Sigmoid colon (tissue), 7 donors: ENCODE measurements around the gene CLSTN1. TPM values are rescaled to one million over a fixed set of nuclear protein-coding genes. Genes with fewer than 3 reads are reported as not detected.

Source experiments
- DNase-seq: peaks from one replicate; pipeline ENCODE4 v3.0.0-alpha.2; 2019
- H3K27ac ChIP-seq, 4 donors: fragments of 200-600 bp; sonication (generic); one replicate each; pipeline ENCODE4 v1.5.1; 2016 to 2019; ENCODE audit warnings: mild to moderate bottlenecking in 1 of 4
- H3K27me3 ChIP-seq, 3 donors: fragments of 200-600 bp; sonication (generic); one replicate each; pipeline ENCODE4 v1.5.1; 2019; ENCODE audit warnings: mild to moderate bottlenecking in 1 of 3
- H3K36me3 ChIP-seq, 4 donors: fragments of 200-600 bp; sonication (generic); one replicate each; pipeline ENCODE4 v1.5.1; 2016 to 2019
- H3K4me1 ChIP-seq, 4 donors: fragments of 200-600 bp; sonication (generic); one replicate each; pipeline ENCODE4 v1.5.1; 2017 to 2019
- H3K4me3 ChIP-seq, 4 donors: fragments of 200-600 bp; sonication (generic); one replicate each; pipeline ENCODE4 v1.5.1; 2017 to 2019; ENCODE audit warnings: mild to moderate bottlenecking in 2 of 4, moderate library complexity in 1 of 4
- H3K9me3 ChIP-seq, 4 donors: fragments of 200-600 bp in 3 of 4; sonication (generic) in 3 of 4; one replicate each; pipeline versions ENCODE4 v1.5.1 to v1.6.1; 2013 to 2019
- CTCF ChIP-seq, 4 experiments: fragments of 450-650 bp in 3 of 4; fragments of 200-600 bp in 1 of 4; IDR thresholded peaks; one replicate each; pipeline ENCODE4 v1.5.1; 2016 to 2019; ENCODE audit warnings: antibody characterized with exemption in 4 of 4, mild to moderate bottlenecking in 3 of 4, moderate library complexity in 2 of 4
- EP300 ChIP-seq, 4 donors: sonication (generic); formaldehyde crosslinking; IDR thresholded peaks; one replicate each; pipeline ENCODE4 v1.6.1; 2017; ENCODE audit warnings: antibody characterized with exemption in 4 of 4
- POLR2A ChIP-seq, 2 donors: fragments of 450-650 bp; IDR thresholded peaks; one replicate each; pipeline ENCODE4 v1.6.1; 2016; ENCODE audit warnings: antibody characterized with exemption in 2 of 2, mild to moderate bottlenecking in 2 of 2, moderate library complexity in 2 of 2
- POLR2AphosphoS5 ChIP-seq, 4 donors: sonication (generic); formaldehyde crosslinking; IDR thresholded peaks; one replicate each; pipeline ENCODE4 v1.6.1; 2017; ENCODE audit warnings: antibody characterized with exemption in 4 of 4
- WGBS, 2 donors: extraction: QIAGEN DNeasy Blood & Tissue Kit; methylation state at CpG; one replicate each; pipeline ENCODE4 v1.1.7; 2013; 5-methylcytosine and 5-hydroxymethylcytosine counted together
- intact Hi-C: fragments of 100-400 bp; cut with DNase I; formaldehyde crosslinking; loops from one replicate; pipeline ENCODE4 v1.15.1; 2023
- polyA plus RNA-seq, 3 donors: library from polyadenylated mRNA; stranded (reverse); fragments of 200-250 nt; gene quantifications; one replicate each; pipeline ENCODE4 v1.2.3, GENCODE V29; 2013
- total RNA-seq, 4 donors: library from RNA; depleted of rRNA; stranded (reverse); fragments of >200 nt; gene quantifications; one replicate each; pipeline ENCODE4 v1.1.0, GENCODE V29; 2016
- donor health status: healthy with polysubstance abuse.
- donor health status: Bipolar disorder and iron deficiency.
- donor health status: healthy.

The CLSTN1 gene
- total and polyA plus RNA-seq, 7 donors = 21.0 to 105 (median 34.6) TPM

GRCh38 chr1:9817734-9818133, 6.0 kb downstream of the CLSTN1 start:
- TF ChIP-seq CTCF (IDR thresholded peaks at IDR 0.05) (no peak), EP300 (IDR thresholded peaks at IDR 0.05) (no peak), POLR2AphosphoS5 (IDR thresholded peaks at IDR 0.05) (no peak), POLR2A (IDR thresholded peaks at IDR 0.05) (no peak)
- Histone ChIP-seq H3K36me3 (no peaks in the 10 kb centered on the region), H3K4me3 (no peak overlapping the region), H3K27ac (no peak overlapping the region), H3K27me3 (no peaks in the 10 kb centered on the region), H3K9me3 (no peaks in the 10 kb centered on the region), H3K4me1 (peaks cover 0 to 27% (median 18%) of the 10 kb centered on the region in 4 donors)
- WGBS, 2 donors = 90 to 93% methylated on average over 4 of the region's 4 CpGs
- DNase-seq = peak; percentile 11
- intact Hi-C loops = no loop called here

- TF ChIP-seq POLR2AphosphoS5 (IDR thresholded peaks at IDR 0.05) = no peak
- no peak for TF ChIP-seq CTCF (IDR thresholded peaks at IDR 0.05)
- TF ChIP-seq POLR2A (IDR thresholded peaks at IDR 0.05) = no peak
- peaks cover 0 to 22% (median 6%) of the 10 kb centered on the region in 4 donors for H3K4me1 ChIP-seq
Measured at GRCh38 chr1:9816199-9816598, 7.6 kb downstream of the CLSTN1 start.

GRCh38 chr1:9815150-9815549, 8.6 kb downstream of the CLSTN1 start:
- intact Hi-C loops = no loop called here
- 21 to 56% methylated on average over 2 of the region's 2 CpGs for WGBS, 2 donors

More at GRCh38 chr1:9816199-9816598, 7.6 kb downstream of the CLSTN1 start:
- intact Hi-C loops = no loop called here
- WGBS, 2 donors = 21 to 56% methylated on average over 1 of the region's 1 CpG
- Histone ChIP-seq H3K4me3 (no peak overlapping the region), H3K36me3 (no peaks in the 10 kb centered on the region), H3K9me3 (no peaks in the 10 kb centered on the region), H3K27ac (no peak overlapping the region), H3K27me3 (no peaks in the 10 kb centered on the region)
- DNase-seq = no peak

GRCh38 chr1:9814619-9815018, 9.1 kb downstream of the CLSTN1 start:
- intact Hi-C loops = no loop called here
- H3K27me3 ChIP-seq = no peaks in the 10 kb centered on the region
- no peaks in the 10 kb centered on the region for H3K36me3 ChIP-seq
- peak; percentile 8 for DNase-seq
- no peak overlapping the region for H3K27ac ChIP-seq
- 74 to 87% methylated on average over 6 of the region's 6 CpGs for WGBS, 2 donors
- H3K4me1 ChIP-seq = peaks cover 0 to 22% (median 12%) of the 10 kb centered on the region in 4 donors
- TF ChIP-seq POLR2AphosphoS5 (IDR thresholded peaks at IDR 0.05) (no peak), CTCF (IDR thresholded peaks at IDR 0.05) (no peak), EP300 (IDR thresholded peaks at IDR 0.05) (no peak), POLR2A (IDR thresholded peaks at IDR 0.05) (no peak)
- no peak overlapping the region for H3K4me3 ChIP-seq
- H3K9me3 ChIP-seq = no peaks in the 10 kb centered on the region

More at GRCh38 chr1:9815150-9815549, 8.6 kb downstream of the CLSTN1 start:
- Histone ChIP-seq H3K4me3 (no peak overlapping the region), H3K4me1 (peaks cover 0 to 21% (median 10%) of the 10 kb centered on the region in 4 donors), H3K27ac (no peak overlapping the region), H3K27me3 (no peaks in the 10 kb centered on the region), H3K9me3 (no peaks in the 10 kb centered on the region), H3K36me3 (no peaks in the 10 kb centered on the region)
- TF ChIP-seq POLR2A (IDR thresholded peaks at IDR 0.05) (no peak), EP300 (IDR thresholded peaks at IDR 0.05) (no peak), CTCF (IDR thresholded peaks at IDR 0.05) (no peak), POLR2AphosphoS5 (IDR thresholded peaks at IDR 0.05) (no peak)
- no peak for DNase-seq
